ENCODE results near the gene PRKD2.
"Not testable (repeated sequence)": the region's sequence is repeated elsewhere in the genome, so short reads cannot be mapped to it uniquely, and the experiment has no call there.

The PRKD2 gene

GRCh38 chr19:46628970-46629369, 87.9 kb downstream of the PRKD2 start:
- DNase-seq, result not testable (repeated sequence)

DNA sequence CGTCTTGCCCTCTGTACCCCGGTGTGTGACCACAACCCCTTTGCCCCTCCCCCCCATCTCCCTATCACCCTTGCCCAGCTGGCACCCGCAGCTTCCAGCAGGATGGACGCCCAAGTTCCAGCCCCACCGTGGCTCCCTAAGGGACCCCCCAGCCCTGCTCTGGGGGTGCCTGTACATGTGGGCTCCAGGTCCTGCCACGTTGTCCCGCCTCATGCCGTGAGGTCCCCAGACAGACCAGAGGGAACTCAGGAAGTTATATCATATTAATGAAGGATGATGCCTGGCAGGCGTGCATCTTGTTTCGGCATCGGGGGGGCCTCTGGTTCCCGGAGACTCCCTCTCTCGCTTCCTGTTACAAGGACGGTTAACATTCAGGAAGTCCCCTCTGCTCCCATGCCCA, 90.5 kb downstream of the PRKD2 start:
- no peak for DNase-seq

GRCh38 chr19:46625731-46626130, 91.2 kb downstream of the PRKD2 start:
- DNase-seq, result no peak

- DNase-seq, result no peak
Measured at GRCh38 chr19:46624958-46625661, 91.8 kb downstream of the PRKD2 start, which contains the start of gene PTGIR. PTGIR (minus strand) TSS chr19:46625089; CDS start chr19:46624225, 864 bp downstream.
